Panc1 (cell line): ENCODE results near the gene EIPR1. TPM values are rescaled to one million over a fixed set of nuclear protein-coding genes. Genes with fewer than 3 reads are reported as not detected.
A peak's percentile ranks its signal among the peaks of the same experiment; 100 is the strongest.

Experiments used
- ATAC-seq: fragments of 200-7000 bp; cut with Tn5 transposase; 2 replicates; pipeline ENCODE4 v1.9.1; 2020; ENCODE audit warnings: mild to moderate bottlenecking, moderate library complexity
- BruUV-seq: library from RNA; stranded (reverse); fragments of 400-500 nt; replicated peaks from 2 replicates; lab custom pipeline; 2021; lab: Mats Ljungman, UMichigan
- CTCF ChIA-PET: fragments of 300-600 bp; sonication (Branson Sonifier 250); formaldehyde crosslinking; loops from one replicate; lab custom pipeline; 2022; ENCODE audit warnings: antibody characterized with exemption; lab: Charles Lee
- POLR2A ChIA-PET: fragments of 300-600 bp; sonication (Branson Sonifier 250); formaldehyde crosslinking; loops from one replicate; lab custom pipeline; 2022; ENCODE audit warnings: antibody characterized with exemption; lab: Charles Lee
- DNase-seq: peaks from one replicate; pipeline ENCODE4 v3.0.0-alpha.2; 2010; ENCODE audit warnings: low read depth, low spot score
- H3K27ac ChIP-seq: 2 replicates; pipeline ENCODE4 v1.5.1; 2011; ENCODE audit warnings: mild to moderate bottlenecking, low read length, inconsistent platforms
- H3K27me3 ChIP-seq: fragments of 200-500 bp; sonication (Bioruptor generic); 2 replicates; pipeline ENCODE4 v1.6.0; 2014; ENCODE audit warnings: low read length, inconsistent platforms; ENCODE audit not compliant: control insufficient read depth, insufficient read depth
- H3K36me3 ChIP-seq: fragments of 200-500 bp; sonication (Bioruptor generic); 2 replicates; pipeline ENCODE4 v1.5.1; 2014; ENCODE audit warnings: inconsistent platforms, mild to moderate bottlenecking, low read length, moderate library complexity; ENCODE audit not compliant: control insufficient read depth, insufficient read depth
- H3K4me1 ChIP-seq: 2 replicates; pipeline ENCODE4 v1.5.1; 2011; ENCODE audit warnings: inconsistent platforms, mild to moderate bottlenecking, low read length, moderate library complexity; ENCODE audit not compliant: control insufficient read depth, insufficient read depth
- H3K4me3 ChIP-seq, 2 experiments: 2 replicates each; pipeline ENCODE4 v1.5.1; 2011 to 2012; ENCODE audit warnings: low read depth in 2 of 2, low read length in 2 of 2, mild to moderate bottlenecking in 2 of 2, inconsistent platforms in 1 of 2, moderate library complexity in 1 of 2
- H3K9me3 ChIP-seq: fragments of 200-500 bp; sonication (Bioruptor generic); 2 replicates; pipeline ENCODE4 v1.5.1; 2014; ENCODE audit warnings: low read depth, mild to moderate bottlenecking, inconsistent platforms, low read length, moderate library complexity; ENCODE audit not compliant: control insufficient read depth, insufficient read depth
- CTCF ChIP-seq: fragments of 450-650 bp; IDR thresholded peaks from 2 replicates; pipeline ENCODE4 v1.5.1; 2017; ENCODE audit warnings: mild to moderate bottlenecking
- POLR2AphosphoS5 ChIP-seq: IDR thresholded peaks from 2 replicates; pipeline ENCODE4 v1.6.1; 2012; ENCODE audit warnings: mild to moderate bottlenecking, low read depth, low read length, moderate library complexity
- SIN3A ChIP-seq: IDR thresholded peaks from 2 replicates; pipeline ENCODE4 v1.6.1; 2012; ENCODE audit warnings: low read depth, mild to moderate bottlenecking, low read length, moderate library complexity, borderline replicate concordance; ENCODE audit not compliant: insufficient read depth
- TCF7L2 ChIP-seq: IDR thresholded peaks from 2 replicates; pipeline ENCODE4 v1.6.1; 2011; ENCODE audit warnings: mild to moderate bottlenecking, low read depth, low read length, inconsistent platforms
- in situ Hi-C: cut with HindIII; loops from 2 replicates; pipeline ENCODE4 v1.10.0; 2016; ENCODE audit warnings: low sequenced_read_pairs, low pct_unique_long_range_greater_than_20kb
- intact Hi-C: fragments of 100-400 bp; cut with micrococcal nuclease; formaldehyde crosslinking; loops from one replicate; pipeline ENCODE4 v1.10.0; 2022; ENCODE audit not compliant: unreplicated experiment
- total RNA-seq: library from RNA; stranded (reverse); gene quantifications from one replicate; pipeline ENCODE4 v1.2.1, GENCODE V29; 2021; ENCODE audit not compliant: unreplicated experiment
- TF ChIP-seq, protein P1 (sequence below), 2 experiments: IDR thresholded peaks; 2 replicates each; pipeline ENCODE4 v1.6.1; 2011 to 2012; ENCODE audit warnings: low read depth in 2 of 2, control low read depth in 1 of 2, low read length in 1 of 2, mild to moderate bottlenecking in 1 of 2, moderate library complexity in 1 of 2; ENCODE audit not compliant: insufficient read depth in 1 of 2

Gene EIPR1
- total RNA-seq, 1 experiment from 2014 or later, result 26.7 TPM

GRCh38 chr2:3354986-3355385 lies 22.6 kb downstream of the EIPR1 start:
- TF ChIP-seq SIN3A (no peak), TCF7L2 (no peak), CTCF (no peak), POLR2AphosphoS5 (no peak)
- TF ChIP-seq, protein P1, sequence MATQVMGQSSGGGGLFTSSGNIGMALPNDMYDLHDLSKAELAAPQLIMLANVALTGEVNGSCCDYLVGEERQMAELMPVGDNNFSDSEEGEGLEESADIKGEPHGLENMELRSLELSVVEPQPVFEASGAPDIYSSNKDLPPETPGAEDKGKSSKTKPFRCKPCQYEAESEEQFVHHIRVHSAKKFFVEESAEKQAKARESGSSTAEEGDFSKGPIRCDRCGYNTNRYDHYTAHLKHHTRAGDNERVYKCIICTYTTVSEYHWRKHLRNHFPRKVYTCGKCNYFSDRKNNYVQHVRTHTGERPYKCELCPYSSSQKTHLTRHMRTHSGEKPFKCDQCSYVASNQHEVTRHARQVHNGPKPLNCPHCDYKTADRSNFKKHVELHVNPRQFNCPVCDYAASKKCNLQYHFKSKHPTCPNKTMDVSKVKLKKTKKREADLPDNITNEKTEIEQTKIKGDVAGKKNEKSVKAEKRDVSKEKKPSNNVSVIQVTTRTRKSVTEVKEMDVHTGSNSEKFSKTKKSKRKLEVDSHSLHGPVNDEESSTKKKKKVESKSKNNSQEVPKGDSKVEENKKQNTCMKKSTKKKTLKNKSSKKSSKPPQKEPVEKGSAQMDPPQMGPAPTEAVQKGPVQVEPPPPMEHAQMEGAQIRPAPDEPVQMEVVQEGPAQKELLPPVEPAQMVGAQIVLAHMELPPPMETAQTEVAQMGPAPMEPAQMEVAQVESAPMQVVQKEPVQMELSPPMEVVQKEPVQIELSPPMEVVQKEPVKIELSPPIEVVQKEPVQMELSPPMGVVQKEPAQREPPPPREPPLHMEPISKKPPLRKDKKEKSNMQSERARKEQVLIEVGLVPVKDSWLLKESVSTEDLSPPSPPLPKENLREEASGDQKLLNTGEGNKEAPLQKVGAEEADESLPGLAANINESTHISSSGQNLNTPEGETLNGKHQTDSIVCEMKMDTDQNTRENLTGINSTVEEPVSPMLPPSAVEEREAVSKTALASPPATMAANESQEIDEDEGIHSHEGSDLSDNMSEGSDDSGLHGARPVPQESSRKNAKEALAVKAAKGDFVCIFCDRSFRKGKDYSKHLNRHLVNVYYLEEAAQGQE (IDR thresholded peaks at IDR 0.05; ENCODE audit: insufficient read depth in 1 of 2, low read depth in 2 of 2, low read length in 1 of 2), result no peak
- Histone ChIP-seq H3K27ac (no peak overlapping the region), H3K9me3 (no peaks in the 10 kb centered on the region), H3K4me3 (no peak overlapping the region), H3K36me3 (no peaks in the 10 kb centered on the region), H3K4me1 (no peaks in the 10 kb centered on the region), H3K27me3 (no peaks in the 10 kb centered on the region)
- CTCF ChIA-PET, result no interaction called here
- ATAC-seq, result no peak
- intact Hi-C loops, result no loop called here
- no peak for DNase-seq
- POLR2A ChIA-PET, result interaction anchor here (0.7 kb wide), 1 partner anchor 21 kb away, joined by 3 read pairs; no protein-coding TSS in a partner anchor
- BruUV-seq, result no TSS peak
- in situ Hi-C loops, result no loop called here

DNA sequence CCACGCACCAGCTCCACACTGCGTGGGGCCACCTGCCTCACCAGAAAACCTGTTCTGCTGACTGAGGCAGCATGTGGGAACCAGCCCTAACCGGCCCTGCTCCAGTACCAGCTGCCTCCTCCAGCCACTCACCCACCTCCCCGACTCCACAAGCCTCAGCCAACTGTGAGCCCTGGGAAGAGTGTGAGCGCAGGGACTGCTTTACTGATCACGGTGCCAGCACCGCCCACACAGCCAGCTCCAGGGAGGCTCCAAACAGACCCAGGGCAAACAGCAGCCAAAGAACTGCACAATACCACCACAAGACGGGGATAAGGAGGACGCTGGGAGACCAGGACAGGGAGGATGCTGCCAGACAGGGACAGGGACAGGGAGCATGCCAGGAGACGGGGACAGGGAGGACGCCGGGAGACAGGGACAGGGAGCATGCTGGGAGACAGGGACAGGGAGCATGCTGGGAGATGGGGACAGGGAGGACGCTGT lies 28.4 kb downstream of the EIPR1 start:
- H3K27ac ChIP-seq, result no peak overlapping the region
- no peaks in the 10 kb centered on the region for H3K36me3 ChIP-seq
- ATAC-seq (peak; percentile 48; the same call in 1 of the 2 replicates), DNase-seq (no peak)
- CTCF ChIA-PET, result no interaction called here
- TF ChIP-seq SIN3A (no peak), CTCF (no peak), TCF7L2 (no peak), POLR2AphosphoS5 (no peak)
- TF ChIP-seq, protein P1 (IDR thresholded peaks at IDR 0.05; ENCODE audit: insufficient read depth in 1 of 2, low read depth in 2 of 2, low read length in 1 of 2), result no peak
- no peaks in the 10 kb centered on the region for H3K4me1 ChIP-seq
- H3K27me3 ChIP-seq, result no peaks in the 10 kb centered on the region
- in situ Hi-C loops (no loop called here), intact Hi-C loops (no loop called here)
- POLR2A ChIA-PET, result no interaction called here
- BruUV-seq, result no TSS peak
- no peak overlapping the region for H3K4me3 ChIP-seq
- H3K9me3 ChIP-seq, result no peaks in the 10 kb centered on the region
